Effector CD8-positive, alpha-beta T cell (primary cell): ENCODE measurements around the gene TDRD15.
"Not testable (repeated sequence)": the region's sequence is repeated elsewhere in the genome, so short reads cannot be mapped to it uniquely, and the experiment has no call there.

Experiments used
- DNase-seq: peaks from one replicate; lab custom pipeline; 2025; lab: John Stamatoyannopoulos, UW
- total RNA-seq, 4 experiments: gene quantifications; one replicate each; lab custom pipeline; 2026; lab: John Stamatoyannopoulos, UW

Gene TDRD15
- 0 to 0.27 (median 0) reads per million in 4 experiments for total RNA-seq

GRCh38 chr2:21123473-21124393 is at the start of gene TDRD15:
TSS of gene TDRD15 (plus strand) at chr2:21123968. CDS start at chr2:21137468, 13,500 bp downstream.
- no peak for DNase-seq

- DNase-seq, result no peak
Measured at GRCh38 chr2:21078296-21078695, 45.5 kb upstream of the TDRD15 start.

DNA sequence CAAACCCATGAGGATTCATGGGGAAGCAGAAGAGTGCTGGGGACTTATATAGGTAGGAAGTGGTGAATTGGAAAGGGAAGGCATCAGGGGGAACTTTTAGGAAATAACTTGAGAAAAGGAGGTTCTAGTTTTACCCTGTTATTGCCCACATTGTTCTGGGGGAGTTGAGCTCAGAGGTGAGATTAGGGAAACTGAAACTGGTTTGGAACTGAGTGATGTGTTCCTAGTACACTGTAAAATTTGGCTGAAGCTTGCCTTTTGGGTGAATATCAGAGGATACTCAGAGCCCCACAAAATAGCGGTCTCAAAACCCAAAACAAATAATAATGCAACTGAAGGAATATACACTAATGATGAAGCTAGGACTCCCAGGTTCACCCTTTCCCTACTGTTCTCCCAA is 40.3 kb upstream of the TDRD15 start:
- DNase-seq, result no peak

DNA sequence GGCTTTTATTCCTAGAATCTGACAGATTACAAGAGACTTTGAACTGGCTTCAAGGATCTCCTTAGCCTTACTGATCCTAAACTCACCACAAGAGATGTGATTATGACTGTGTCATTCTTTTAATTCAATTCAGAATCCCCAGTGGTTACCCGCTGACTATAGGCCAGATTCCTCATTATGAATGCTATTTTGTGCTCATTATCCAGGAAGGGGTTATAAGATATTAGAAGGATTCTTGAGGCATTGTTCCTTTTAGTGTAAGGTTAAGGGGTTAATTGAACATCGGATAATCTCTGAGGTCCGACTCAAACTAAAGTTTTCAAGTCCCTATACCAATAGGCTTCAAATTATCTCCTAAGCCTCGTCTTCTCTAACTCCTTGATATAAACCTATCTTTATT is 39.4 kb upstream of the TDRD15 start:
- DNase-seq, result no peak

DNA sequence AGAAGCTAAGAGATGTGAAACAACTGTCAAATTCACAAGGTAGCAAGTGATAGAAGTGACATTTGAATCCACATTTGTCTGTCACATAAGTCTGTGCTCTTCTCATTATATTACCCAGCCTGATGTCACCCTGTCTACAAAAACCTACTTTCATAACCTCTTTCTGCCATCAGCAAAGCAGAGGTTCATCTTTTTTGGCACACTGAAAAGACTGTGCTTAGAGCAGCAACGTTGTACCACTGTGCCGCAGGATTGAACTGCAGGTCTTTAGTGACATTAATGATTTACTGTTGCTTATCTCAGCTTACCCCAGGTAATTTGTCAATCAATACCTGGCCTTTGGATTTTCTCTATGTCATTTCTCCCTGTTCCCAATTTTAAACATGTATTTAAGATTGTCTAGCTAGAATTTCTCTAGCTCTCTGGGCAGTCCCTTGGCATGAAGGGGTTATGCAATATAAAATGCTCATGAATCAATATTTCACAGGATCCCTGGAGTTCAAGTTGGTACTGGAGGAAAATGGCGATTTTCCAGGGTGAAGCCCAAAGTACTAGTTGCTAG is 31.4 kb upstream of the TDRD15 start:
- DNase-seq, result no peak

GRCh38 chr2:21095178-21095577 is 28.6 kb upstream of the TDRD15 start:
- DNase-seq, result no peak

DNA sequence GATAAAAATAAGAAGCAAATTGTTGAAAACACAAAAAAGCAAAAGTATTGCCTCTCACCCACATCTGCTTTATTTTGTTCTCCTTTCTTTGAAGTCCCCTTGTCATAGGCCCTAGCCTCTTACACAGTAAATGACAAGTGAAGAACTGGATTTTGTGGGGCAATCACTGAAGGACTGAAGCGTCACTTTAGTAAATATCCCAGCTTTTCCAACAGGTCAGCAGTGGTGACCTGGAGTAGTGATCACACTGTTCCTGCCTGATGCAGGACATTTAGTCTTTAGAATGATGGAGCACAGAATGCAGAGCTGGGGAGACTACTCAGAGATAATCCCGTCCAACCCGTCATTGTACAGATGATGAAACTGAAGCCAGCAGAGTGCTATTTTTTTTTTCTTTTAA is 28.1 kb upstream of the TDRD15 start:
- DNase-seq, result no peak

GRCh38 chr2:21096458-21096857 is 27.3 kb upstream of the TDRD15 start:
- DNase-seq, result no peak

- no peak for DNase-seq
Measured at GRCh38 chr2:21097331-21097730, 26.4 kb upstream of the TDRD15 start.

GRCh38 chr2:21098294-21098693 is 25.5 kb upstream of the TDRD15 start:
- no peak for DNase-seq

GRCh38 chr2:21099281-21099907 is 24.4 kb upstream of the TDRD15 start:
- DNase-seq, result no peak

DNA sequence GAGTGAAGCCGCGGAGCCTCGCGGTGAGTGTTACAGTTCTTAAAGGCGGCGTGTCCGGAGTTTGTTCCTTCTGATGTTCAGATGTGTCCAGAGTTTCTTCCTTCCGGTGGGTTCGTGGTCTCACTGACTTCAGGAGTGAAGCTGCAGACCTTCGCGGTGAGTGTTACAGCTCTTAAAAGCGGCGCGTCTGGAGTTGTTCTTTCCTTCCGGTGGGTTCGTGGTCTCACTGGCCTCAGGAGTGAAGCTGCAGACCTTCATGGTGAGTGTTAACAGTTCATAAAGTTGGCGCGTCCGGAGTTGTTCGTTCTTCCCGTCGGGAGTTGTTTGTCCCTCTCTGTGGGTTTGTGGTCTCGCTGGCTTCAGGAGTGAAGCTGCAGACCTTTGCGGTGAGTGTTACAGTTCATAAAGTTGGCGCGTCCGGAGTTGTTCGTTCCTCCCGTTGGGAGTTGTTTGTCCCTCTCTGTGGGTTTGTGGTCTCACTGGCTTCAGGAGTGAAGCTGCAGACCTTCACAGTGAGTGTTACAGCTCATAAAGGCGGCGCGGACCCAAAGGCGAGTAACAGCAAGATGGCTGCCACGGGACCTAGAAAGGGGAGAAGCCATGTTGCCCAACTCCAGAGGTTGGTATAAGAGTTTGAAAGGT is 22.1 kb upstream of the TDRD15 start:
- DNase-seq, result not testable (repeated sequence)

GRCh38 chr2:21102356-21102755 is 21.4 kb upstream of the TDRD15 start:
- DNase-seq, result no peak

DNA sequence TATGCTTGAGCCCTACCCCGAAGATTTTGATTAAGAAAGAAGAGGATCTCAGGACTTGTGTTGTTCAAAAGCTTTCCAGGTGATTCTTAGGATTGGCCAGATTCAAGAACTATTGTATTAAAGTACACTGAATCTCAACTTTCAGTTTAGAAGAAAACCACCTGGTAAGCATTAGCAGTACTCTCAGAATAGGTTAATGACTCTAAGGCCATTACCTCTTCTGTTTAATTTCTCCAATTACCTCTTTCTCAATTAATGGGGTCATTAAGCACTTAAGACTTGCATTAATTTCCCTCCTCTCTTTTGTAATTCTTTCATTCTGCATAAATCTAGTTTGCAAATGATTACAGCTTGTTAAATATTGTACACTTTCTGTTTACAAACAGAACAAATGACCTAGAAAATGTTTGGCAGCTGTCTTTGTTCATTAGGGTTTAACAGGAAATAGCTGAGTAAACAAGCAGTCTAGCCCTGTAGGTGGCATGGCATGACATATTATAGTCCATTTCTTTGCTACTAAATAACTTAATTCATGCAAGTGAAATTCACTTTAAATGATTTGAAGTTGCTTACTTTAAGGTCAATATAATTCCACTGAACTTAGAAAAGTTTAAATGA is 20.4 kb upstream of the TDRD15 start:
- no peak for DNase-seq

DNA sequence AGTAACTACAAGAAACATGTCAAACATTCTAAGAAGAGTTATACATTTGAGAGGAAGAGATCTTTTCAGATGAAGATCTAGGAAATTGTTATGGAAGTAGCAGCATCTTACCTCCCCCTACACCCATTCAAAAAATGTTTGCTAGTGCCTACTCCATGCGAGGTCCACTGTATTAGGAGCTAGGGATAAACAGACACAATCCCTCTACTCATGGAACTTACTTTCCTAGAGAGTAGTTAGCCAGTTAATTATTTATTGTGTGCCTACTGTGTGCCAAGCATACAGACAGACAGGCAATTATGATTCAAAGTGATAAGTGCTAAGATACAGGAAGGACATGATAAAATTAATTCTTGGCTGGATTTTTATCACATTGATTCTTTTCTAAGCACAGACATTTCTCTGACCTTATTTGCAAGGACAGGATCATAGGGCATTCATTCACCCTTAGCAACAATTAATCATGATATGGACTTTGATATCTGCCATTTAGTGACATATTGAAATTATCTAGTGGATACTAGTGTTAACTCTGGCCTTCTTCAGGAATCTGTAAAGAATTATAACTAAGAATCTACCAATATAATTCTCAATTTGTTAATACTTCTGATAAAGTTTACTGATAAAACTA is 19.6 kb upstream of the TDRD15 start:
- DNase-seq, result no peak

DNA sequence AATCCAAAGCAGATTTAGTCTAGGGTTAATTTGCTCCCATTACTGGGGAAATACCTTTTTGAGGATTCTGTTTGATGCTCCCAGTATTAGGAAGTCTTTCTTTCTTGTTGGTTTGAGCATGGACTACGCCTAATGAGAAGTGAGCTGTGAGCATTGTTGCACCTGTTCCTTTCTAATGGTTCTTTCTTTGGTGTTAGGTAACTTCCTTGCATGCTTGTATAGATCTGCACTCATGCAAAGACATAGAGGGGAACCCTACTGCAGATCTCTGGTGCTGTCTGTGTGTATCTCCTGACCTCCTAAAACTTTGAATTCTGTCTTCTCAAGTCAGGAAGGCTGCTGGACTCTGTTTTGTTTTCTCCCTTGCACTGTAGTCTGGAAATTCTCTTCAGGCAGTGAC is 12.8 kb upstream of the TDRD15 start:
- no peak for DNase-seq

DNA sequence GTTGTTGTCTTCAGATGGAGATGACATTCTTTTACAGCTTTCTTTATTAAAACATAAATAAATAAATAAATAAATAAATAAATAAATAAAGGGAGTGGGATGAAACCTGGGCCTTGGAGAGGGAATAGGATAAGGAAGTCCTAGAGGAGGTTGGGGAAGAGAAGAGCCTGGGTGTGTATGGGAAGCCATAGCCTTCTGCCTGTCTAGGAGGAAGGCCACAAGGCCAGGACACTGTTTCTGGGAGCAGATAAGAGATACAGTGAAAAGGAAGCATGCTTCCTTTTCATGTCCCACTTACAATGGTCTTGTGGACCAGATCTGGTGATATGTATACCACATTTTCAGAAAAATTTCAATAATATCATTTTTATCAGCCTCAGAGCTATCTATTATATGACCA is 6.1 kb upstream of the TDRD15 start:
- no peak for DNase-seq

GRCh38 chr2:21118302-21118920 is 5.4 kb upstream of the TDRD15 start:
- DNase-seq, result no peak

DNA sequence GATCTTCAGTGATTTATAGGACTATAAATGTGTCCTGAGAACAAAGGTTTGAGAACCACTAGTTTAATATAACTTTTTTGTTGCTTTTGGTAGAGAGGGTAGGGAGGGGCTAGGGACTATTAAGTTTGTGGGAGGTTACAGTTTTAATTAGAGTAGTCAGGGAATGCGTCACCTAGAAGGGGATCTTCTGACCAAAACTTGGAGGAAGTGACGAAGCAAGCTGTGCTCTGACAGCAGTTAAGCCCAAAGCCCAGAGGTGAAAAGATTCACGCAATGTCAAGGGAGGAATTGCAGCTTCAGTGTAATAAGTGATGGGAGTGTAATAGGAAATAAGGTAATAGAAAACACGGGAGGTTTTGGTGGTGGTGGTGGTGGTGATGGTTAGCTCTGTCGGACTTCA is 8.1 kb downstream of the TDRD15 start:
- DNase-seq, result no peak

DNA sequence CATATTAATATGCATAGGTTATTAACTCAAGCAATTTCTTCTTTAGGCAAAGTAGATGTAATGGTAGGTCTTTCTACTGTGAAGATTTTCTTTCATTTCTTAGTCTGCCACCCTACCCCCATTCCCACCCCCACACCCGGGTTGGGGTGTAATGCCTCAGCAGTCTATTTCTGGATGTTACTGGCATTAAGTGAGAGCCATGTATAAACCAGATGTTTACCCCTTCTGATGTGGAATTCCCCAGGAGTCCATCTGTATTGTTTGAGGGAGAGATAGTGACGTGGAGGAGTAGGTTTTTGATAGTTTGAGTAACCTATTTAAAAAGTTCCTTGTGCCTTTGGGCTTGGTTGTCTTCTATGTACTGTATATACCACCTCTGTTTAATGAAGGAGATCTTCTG is 11.8 kb downstream of the TDRD15 start:
- DNase-seq, result no peak

GRCh38 chr2:21142149-21142548 is 18.4 kb downstream of the TDRD15 start:
- no peak for DNase-seq
